Measurements from ENCODE around the gene CDC42EP4.

GRCh38 chr17:73351764-73352163 lies 40.0 kb upstream of the CDC42EP4 start:
- TF ChIP-seq, protein P1, sequence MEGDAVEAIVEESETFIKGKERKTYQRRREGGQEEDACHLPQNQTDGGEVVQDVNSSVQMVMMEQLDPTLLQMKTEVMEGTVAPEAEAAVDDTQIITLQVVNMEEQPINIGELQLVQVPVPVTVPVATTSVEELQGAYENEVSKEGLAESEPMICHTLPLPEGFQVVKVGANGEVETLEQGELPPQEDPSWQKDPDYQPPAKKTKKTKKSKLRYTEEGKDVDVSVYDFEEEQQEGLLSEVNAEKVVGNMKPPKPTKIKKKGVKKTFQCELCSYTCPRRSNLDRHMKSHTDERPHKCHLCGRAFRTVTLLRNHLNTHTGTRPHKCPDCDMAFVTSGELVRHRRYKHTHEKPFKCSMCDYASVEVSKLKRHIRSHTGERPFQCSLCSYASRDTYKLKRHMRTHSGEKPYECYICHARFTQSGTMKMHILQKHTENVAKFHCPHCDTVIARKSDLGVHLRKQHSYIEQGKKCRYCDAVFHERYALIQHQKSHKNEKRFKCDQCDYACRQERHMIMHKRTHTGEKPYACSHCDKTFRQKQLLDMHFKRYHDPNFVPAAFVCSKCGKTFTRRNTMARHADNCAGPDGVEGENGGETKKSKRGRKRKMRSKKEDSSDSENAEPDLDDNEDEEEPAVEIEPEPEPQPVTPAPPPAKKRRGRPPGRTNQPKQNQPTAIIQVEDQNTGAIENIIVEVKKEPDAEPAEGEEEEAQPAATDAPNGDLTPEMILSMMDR (IDR thresholded peaks at IDR 0.05) = no peak
- TF ChIP-seq POLR2A (IDR thresholded peaks at IDR 0.05) (no peak), EP300 (IDR thresholded peaks at IDR 0.05) (no peak)

All from tibial nerve (tissue), 4 donors.